SK-N-SH (cell line): ENCODE measurements around the gene CHAT. TPM values are rescaled to one million over a fixed set of nuclear protein-coding genes. Genes with fewer than 3 reads are reported as not detected.

Experiments
- CTCF ChIA-PET: fragments of 300-600, 350-600 bp; formaldehyde crosslinking; extraction: SDS; loops from one replicate; lab custom pipeline; 2021; lab: Yijun Ruan, JAX
- POLR2A ChIA-PET: fragments of 350-600 bp; sonication (Branson Sonifier 250); formaldehyde crosslinking; extraction: SDS; loops from one replicate; lab custom pipeline; 2020; ENCODE audit warnings: antibody characterized with exemption, inconsistent platforms; lab: Yijun Ruan, JAX
- DNase-seq: peaks from one replicate; pipeline ENCODE4 v3.0.0; 2012
- H2AFZ ChIP-seq: fragments of 200-600 bp; sonication (generic); 2 replicates; pipeline ENCODE4 v1.8.1; 2016; ENCODE audit warnings: antibody characterized with exemption, mild to moderate bottlenecking, low read depth
- H3F3A ChIP-seq: fragments of 200-600 bp; sonication (generic); replicated peaks from 2 replicates; pipeline ENCODE3; 2016; ENCODE audit warnings: antibody characterized with exemption, mild to moderate bottlenecking; ENCODE audit not compliant: insufficient read depth
- H3K27ac ChIP-seq, 2 experiments: fragments of 200-500 bp in 1 of 2; fragments of 200-600 bp in 1 of 2; sonication (Bioruptor generic) in 1 of 2; sonication (generic), shearing (Covaris generic) in 1 of 2; 2 replicates each; pipeline versions ENCODE4 v1.5.1 to v1.6.1; 2014 to 2016; ENCODE audit warnings: low read depth in 2 of 2, inconsistent platforms in 1 of 2, low read length in 1 of 2, mild to moderate bottlenecking in 1 of 2, mixed read lengths in 1 of 2
- H3K27me3 ChIP-seq: fragments of 200-600 bp; sonication (generic), shearing (Covaris generic); 2 replicates; pipeline ENCODE4 v1.6.1; 2016; ENCODE audit warnings: mixed run types; ENCODE audit not compliant: insufficient read depth
- H3K36me3 ChIP-seq, 2 experiments: fragments of 200-500 bp in 1 of 2; fragments of 200-600 bp in 1 of 2; sonication (Bioruptor generic) in 1 of 2; sonication (generic) in 1 of 2; replicated peaks in 1 of 2; 2 replicates each; pipeline versions ENCODE3 to v1.5.1; 2014 to 2016; ENCODE audit warnings: low read length in 1 of 2, mild to moderate bottlenecking in 1 of 2; ENCODE audit not compliant: insufficient read depth in 2 of 2, control insufficient read depth in 1 of 2
- H3K4me1 ChIP-seq, 2 experiments: fragments of 200-500 bp in 1 of 2; fragments of 200-600 bp in 1 of 2; sonication (Bioruptor generic) in 1 of 2; sonication (generic), shearing (Covaris generic) in 1 of 2; 2 replicates each; pipeline versions ENCODE4 v1.5.1 to v1.6.1; 2014 to 2016; ENCODE audit warnings: low read depth in 1 of 2, low read length in 1 of 2, mixed run types in 1 of 2; ENCODE audit not compliant: insufficient read depth in 2 of 2, control insufficient read depth in 1 of 2
- H3K4me2 ChIP-seq: fragments of 200-600 bp; sonication (generic), shearing (Covaris generic); 2 replicates; pipeline ENCODE4 v1.6.1; 2017; ENCODE audit warnings: mixed run types
- H3K4me3 ChIP-seq, 2 experiments: fragments of 200-500 bp in 1 of 2; fragments of 200-600 bp in 1 of 2; sonication (Bioruptor generic) in 1 of 2; sonication (generic), shearing (Covaris generic) in 1 of 2; 2 replicates each; pipeline versions ENCODE4 v1.5.1 to v1.8.1; 2014 to 2016; ENCODE audit warnings: low read depth in 2 of 2, inconsistent platforms in 1 of 2, low read length in 1 of 2, mild to moderate bottlenecking in 1 of 2, mixed read lengths in 1 of 2, moderate library complexity in 1 of 2
- H3K79me2 ChIP-seq: fragments of 200-600 bp; sonication (generic); 2 replicates; pipeline ENCODE4 v1.8.1; 2017; ENCODE audit warnings: mild to moderate bottlenecking; ENCODE audit not compliant: insufficient read depth
- H3K9ac ChIP-seq: fragments of 200-600 bp; sonication (generic); 2 replicates; pipeline ENCODE4 v1.6.1; 2017; ENCODE audit warnings: mixed run types
- H3K9me2 ChIP-seq: fragments of 200-600 bp; sonication (generic); 2 replicates; pipeline ENCODE4 v1.6.1; 2017; ENCODE audit warnings: mixed run types
- H3K9me3 ChIP-seq: fragments of 200-600 bp; sonication (generic); 2 replicates; pipeline ENCODE4 v1.6.1; 2017; ENCODE audit warnings: mixed run types, mild to moderate bottlenecking, moderate library complexity
- H4K20me1 ChIP-seq: fragments of 200-600 bp; sonication (generic); 2 replicates; pipeline ENCODE4 v1.6.1; 2017; ENCODE audit warnings: mild to moderate bottlenecking, mixed run types; ENCODE audit not compliant: insufficient read depth
- CHD2 ChIP-seq: fragments of 150-350 bp; IDR thresholded peaks from 2 replicates; pipeline ENCODE4 v1.6.1; 2018; ENCODE audit warnings: low read length; ENCODE audit not compliant: partially characterized antibody
- EZH2phosphoT487 ChIP-seq: fragments of 200-600 bp; sonication (generic); IDR thresholded peaks from 2 replicates; pipeline ENCODE4 v1.6.1; 2017; ENCODE audit warnings: low read depth, mixed run types, mild to moderate bottlenecking, antibody characterized with exemption, moderate library complexity, borderline replicate concordance
- FOSL2 ChIP-seq: IDR thresholded peaks from 2 replicates; pipeline ENCODE4 v1.4.0; 2012; ENCODE audit warnings: low read depth, mild to moderate bottlenecking, moderate library complexity, borderline replicate concordance
- FOXJ3 ChIP-seq: sonication (generic); formaldehyde crosslinking; IDR thresholded peaks from 2 replicates; pipeline ENCODE4 v1.5.1; 2020; ENCODE audit warnings: mild to moderate bottlenecking, missing genetic modification reagents
- FOXM1 ChIP-seq: IDR thresholded peaks from 2 replicates; pipeline ENCODE4 v1.4.0; 2012; ENCODE audit warnings: low read depth, mild to moderate bottlenecking
- GABPA ChIP-seq: IDR thresholded peaks from 2 replicates; pipeline ENCODE4 v1.4.0; 2012; ENCODE audit warnings: low read depth, mild to moderate bottlenecking
- GATA2 ChIP-seq: sonication (generic); formaldehyde crosslinking; IDR thresholded peaks from 2 replicates; pipeline ENCODE4 v1.5.0; 2020; ENCODE audit warnings: mild to moderate bottlenecking, missing genetic modification reagents
- IRF3 ChIP-seq: fragments of 150-350 bp; IDR thresholded peaks from 2 replicates; pipeline ENCODE4 v1.6.1; 2016; ENCODE audit warnings: mild to moderate bottlenecking, low read depth, low read length
- JUND ChIP-seq: IDR thresholded peaks from 2 replicates; pipeline ENCODE4 v1.4.0; 2012
- MAX ChIP-seq: IDR thresholded peaks from 2 replicates; pipeline ENCODE4 v1.4.0; 2012; ENCODE audit warnings: low read depth
- MEF2A ChIP-seq: IDR thresholded peaks from 2 replicates; pipeline ENCODE4 v1.4.0; 2012; ENCODE audit warnings: low read depth, borderline replicate concordance
- MXI1 ChIP-seq: IDR thresholded peaks from 2 replicates; pipeline ENCODE4 v1.6.1; 2012; ENCODE audit warnings: mild to moderate bottlenecking, low read depth, low read length, improper control_type of control experiment
- NRF1 ChIP-seq: IDR thresholded peaks from 2 replicates; pipeline ENCODE4 v1.6.1; 2012; ENCODE audit warnings: low read depth, mild to moderate bottlenecking, low read length
- REST ChIP-seq: IDR thresholded peaks from 2 replicates; pipeline ENCODE4 v1.6.1; 2012; ENCODE audit warnings: mild to moderate bottlenecking, low read depth, low read length, moderate library complexity
- RFX5 ChIP-seq: IDR thresholded peaks from 2 replicates; pipeline ENCODE4 v1.6.1; 2012; ENCODE audit warnings: mild to moderate bottlenecking, improper control_type of control experiment, low read length
- RXRA ChIP-seq: IDR thresholded peaks from 2 replicates; pipeline ENCODE4 v1.4.0; 2012; ENCODE audit warnings: low read depth, mild to moderate bottlenecking, borderline replicate concordance
- SIN3A ChIP-seq: IDR thresholded peaks from 2 replicates; pipeline ENCODE4 v1.6.1; 2012; ENCODE audit warnings: low read depth, mild to moderate bottlenecking, low read length, moderate library complexity, borderline replicate concordance
- SMC3 ChIP-seq: IDR thresholded peaks from 2 replicates; pipeline ENCODE4 v1.6.1; 2012; ENCODE audit warnings: low read depth, low read length, improper control_type of control experiment
- TEAD4 ChIP-seq: IDR thresholded peaks from 2 replicates; pipeline ENCODE4 v1.4.0; 2012; ENCODE audit warnings: mild to moderate bottlenecking, borderline replicate concordance; ENCODE audit not compliant: insufficient read depth
- USF2 ChIP-seq: fragments of 150-350 bp; IDR thresholded peaks from 2 replicates; pipeline ENCODE4 v1.6.1; 2017; ENCODE audit warnings: antibody characterized with exemption, low read length, low read depth, borderline replicate concordance
- YY1 ChIP-seq: IDR thresholded peaks from 2 replicates; pipeline ENCODE4 v1.4.0; 2012; ENCODE audit warnings: low read depth, mild to moderate bottlenecking
- WGBS: methylation state at CpG from one replicate; pipeline ENCODE4 v1.1.6; 2017; ENCODE audit warnings: low lambda C conversion rate; 5-methylcytosine and 5-hydroxymethylcytosine counted together
- polyA plus RNA-seq, 3 experiments: library from polyadenylated mRNA; depleted of rRNA; stranded (reverse); fragments of >200 nt; gene quantifications; 2 replicates each; pipeline ENCODE4 v1.2.3, GENCODE V29; 2012

Gene CHAT
- polyA plus RNA-seq, 1 of the 3 experiments (the other 2 are of a cell fraction), result not detected

- Histone ChIP-seq H3K79me2 (no peaks in the 10 kb centered on the region), H3K9me3 (no peaks in the 10 kb centered on the region), H3K4me2 (no peak overlapping the region), H3K27ac (no peak overlapping the region), H3K36me3 (no peaks in the 10 kb centered on the region), H3F3A (no peaks in the 10 kb centered on the region), H2AFZ (no peak overlapping the region), H3K4me1 (peaks cover 0 to 36% of the 10 kb centered on the region in 2 experiments; a peak in 2 of 4 replicates), H3K4me3 (no peak overlapping the region), H3K27me3 (no peaks in the 10 kb centered on the region; the same call in 1 of the 2 replicates), H4K20me1 (no peaks in the 10 kb centered on the region), H3K9ac (no peak overlapping the region), H3K9me2 (no peaks in the 10 kb centered on the region)
- POLR2A ChIA-PET, result no interaction called here
- no peak for DNase-seq
- WGBS, result 75% methylated on average over 6 of the region's 6 CpGs
- no peak for TF ChIP-seq TEAD4
- TF ChIP-seq FOXJ3 (CRISPR knock-in tag), result no peak
- no peak for TF ChIP-seq SMC3
- no peak for TF ChIP-seq CHD2
- TF ChIP-seq GATA2 (CRISPR knock-in tag), result no peak
- TF ChIP-seq YY1, result no peak
- TF ChIP-seq GABPA, result no peak
- no peak for TF ChIP-seq EZH2phosphoT487
- TF ChIP-seq USF2, result no peak
- TF ChIP-seq RXRA, result no peak
- TF ChIP-seq MAX, result no peak
- no peak for TF ChIP-seq RFX5
- TF ChIP-seq NRF1, result no peak
- CTCF ChIA-PET, result interaction anchor here (0.7 to 1.2 kb wide), 3 partner anchors 10 to 39 kb away, joined by 3 read pairs; no protein-coding TSS in a partner anchor
Observed at GRCh38 chr10:49631975-49632374, 18.1 kb downstream of the CHAT start.

- DNase-seq, result no peak
- no peaks in the 10 kb centered on the region for H3K36me3 ChIP-seq
- H3K4me2 ChIP-seq, result no peak overlapping the region
- no peak overlapping the region for H3K4me3 ChIP-seq
- POLR2A ChIA-PET, result no interaction called here
- peak overlapping the region in 1 of 2 experiments; percentile 78; a peak in 2 of 4 replicates for H3K27ac ChIP-seq
- no peaks in the 10 kb centered on the region for H3K9me3 ChIP-seq
- H3K27me3 ChIP-seq, result no peaks in the 10 kb centered on the region; the same call in 1 of the 2 replicates
- no peak overlapping the region for H2AFZ ChIP-seq
- CTCF ChIA-PET, result interaction anchor here (0.7 to 1.2 kb wide), 2 partner anchors 10 to 38 kb away, joined by 3 read pairs; no protein-coding TSS in a partner anchor
- no peaks in the 10 kb centered on the region for H4K20me1 ChIP-seq
- 46% methylated on average over 11 of the region's 12 CpGs for WGBS
- H3K9ac ChIP-seq, result no peak overlapping the region
- no peaks in the 10 kb centered on the region for H3F3A ChIP-seq
- H3K9me2 ChIP-seq, result no peaks in the 10 kb centered on the region
- no peaks in the 10 kb centered on the region for H3K79me2 ChIP-seq
- peaks cover 0 to 36% of the 10 kb centered on the region in 2 experiments; a peak in 2 of 4 replicates for H3K4me1 ChIP-seq
- TF ChIP-seq MEF2A, result no peak
- no peak for TF ChIP-seq SIN3A
- no peak for TF ChIP-seq REST
- TF ChIP-seq IRF3, result no peak
- TF ChIP-seq FOXM1, result no peak
- TF ChIP-seq YY1, result no peak
- TF ChIP-seq JUND, result no peak
- TF ChIP-seq FOSL2, result no peak
- TF ChIP-seq MXI1, result no peak
- TF ChIP-seq EZH2phosphoT487, result no peak
- no peak for TF ChIP-seq CHD2
Observed at GRCh38 chr10:49632406-49633317, 18.8 kb downstream of the CHAT start.
